Left ventricle myocardium inferior (tissue), 1 donor: ENCODE measurements around the gene TSPAN7. TPM values are rescaled to one million over a fixed set of nuclear protein-coding genes. Genes with fewer than 3 reads are reported as not detected.

Source experiments
- DNase-seq: peaks from one replicate; pipeline ENCODE4 v3.0.0-alpha.2; 2020
- H3K27ac ChIP-seq: fragments of 200-600 bp; replicated peaks from 2 replicates; pipeline ENCODE4 v1.8.0; 2021
- H3K27me3 ChIP-seq: fragments of 200-600 bp; 2 replicates; pipeline ENCODE4 v1.8.0; 2021; ENCODE audit warnings: low read depth
- H3K36me3 ChIP-seq: fragments of 200-600 bp; 2 replicates; pipeline ENCODE4 v1.8.0; 2021
- H3K4me1 ChIP-seq: fragments of 200-600 bp; 2 replicates; pipeline ENCODE4 v1.8.0; 2021
- H3K4me3 ChIP-seq: fragments of 200-600 bp; 2 replicates; pipeline ENCODE4 v1.8.0; 2021; ENCODE audit warnings: mild to moderate bottlenecking, moderate library complexity
- H3K9me3 ChIP-seq: fragments of 200-600 bp; replicated peaks from 2 replicates; pipeline ENCODE4 v1.8.0; 2021
- intact Hi-C: fragments of 100-400 bp; cut with micrococcal nuclease; formaldehyde crosslinking; loops from one replicate; pipeline ENCODE4 v1.11.0; 2022
- total RNA-seq: library from RNA; stranded (reverse); fragmentation: NEBNext Ultra II Directional; extraction: Animal tissue kit (Norgen Biotek cat#: 25700); gene quantifications from one replicate; pipeline ENCODE4 v1.2.1, GENCODE V29; 2021
- TF ChIP-seq, protein P1 (sequence below): fragments of 200-600 bp; IDR thresholded peaks from 2 replicates; pipeline ENCODE4 v1.8.0; 2021; ENCODE audit warnings: antibody characterized with exemption, mild to moderate bottlenecking, borderline replicate concordance
- donor health status: DM: no; HTN: yes; CAD: no; lungs with severe emphysema.

TSPAN7 gene
- total RNA-seq, 1 donor from 2014 or later, result 14.8 TPM

DNA sequence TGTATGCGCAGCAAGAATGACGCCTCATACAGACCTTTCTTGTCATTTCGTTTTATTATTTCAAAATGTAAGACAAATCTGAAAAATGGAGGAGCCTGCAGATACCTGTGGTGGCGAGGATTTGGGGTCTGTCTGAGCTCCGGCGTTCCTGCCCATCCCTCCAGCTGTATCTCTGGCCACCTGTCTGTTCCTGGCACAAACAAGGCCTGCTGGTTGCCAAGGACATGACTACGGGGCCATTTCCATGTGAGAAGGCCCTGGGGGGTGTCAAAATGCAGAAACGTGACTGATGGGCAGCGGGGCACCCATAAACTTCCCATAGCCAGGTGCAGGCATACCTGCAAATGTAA, 591 bp upstream of the TSPAN7 start:
- intact Hi-C loops, result no loop called here
- Histone ChIP-seq H3K4me3 (peak overlapping the region; percentile 71), H3K4me1 (peaks cover 6% of the 10 kb centered on the region), H3K27ac (peak overlapping the region; percentile 58), H3K27me3 (no peaks in the 10 kb centered on the region), H3K36me3 (no peaks in the 10 kb centered on the region), H3K9me3 (no peaks in the 10 kb centered on the region)
- TF ChIP-seq, protein P1, sequence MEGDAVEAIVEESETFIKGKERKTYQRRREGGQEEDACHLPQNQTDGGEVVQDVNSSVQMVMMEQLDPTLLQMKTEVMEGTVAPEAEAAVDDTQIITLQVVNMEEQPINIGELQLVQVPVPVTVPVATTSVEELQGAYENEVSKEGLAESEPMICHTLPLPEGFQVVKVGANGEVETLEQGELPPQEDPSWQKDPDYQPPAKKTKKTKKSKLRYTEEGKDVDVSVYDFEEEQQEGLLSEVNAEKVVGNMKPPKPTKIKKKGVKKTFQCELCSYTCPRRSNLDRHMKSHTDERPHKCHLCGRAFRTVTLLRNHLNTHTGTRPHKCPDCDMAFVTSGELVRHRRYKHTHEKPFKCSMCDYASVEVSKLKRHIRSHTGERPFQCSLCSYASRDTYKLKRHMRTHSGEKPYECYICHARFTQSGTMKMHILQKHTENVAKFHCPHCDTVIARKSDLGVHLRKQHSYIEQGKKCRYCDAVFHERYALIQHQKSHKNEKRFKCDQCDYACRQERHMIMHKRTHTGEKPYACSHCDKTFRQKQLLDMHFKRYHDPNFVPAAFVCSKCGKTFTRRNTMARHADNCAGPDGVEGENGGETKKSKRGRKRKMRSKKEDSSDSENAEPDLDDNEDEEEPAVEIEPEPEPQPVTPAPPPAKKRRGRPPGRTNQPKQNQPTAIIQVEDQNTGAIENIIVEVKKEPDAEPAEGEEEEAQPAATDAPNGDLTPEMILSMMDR, result no peak
- DNase-seq, result no peak

DNA sequence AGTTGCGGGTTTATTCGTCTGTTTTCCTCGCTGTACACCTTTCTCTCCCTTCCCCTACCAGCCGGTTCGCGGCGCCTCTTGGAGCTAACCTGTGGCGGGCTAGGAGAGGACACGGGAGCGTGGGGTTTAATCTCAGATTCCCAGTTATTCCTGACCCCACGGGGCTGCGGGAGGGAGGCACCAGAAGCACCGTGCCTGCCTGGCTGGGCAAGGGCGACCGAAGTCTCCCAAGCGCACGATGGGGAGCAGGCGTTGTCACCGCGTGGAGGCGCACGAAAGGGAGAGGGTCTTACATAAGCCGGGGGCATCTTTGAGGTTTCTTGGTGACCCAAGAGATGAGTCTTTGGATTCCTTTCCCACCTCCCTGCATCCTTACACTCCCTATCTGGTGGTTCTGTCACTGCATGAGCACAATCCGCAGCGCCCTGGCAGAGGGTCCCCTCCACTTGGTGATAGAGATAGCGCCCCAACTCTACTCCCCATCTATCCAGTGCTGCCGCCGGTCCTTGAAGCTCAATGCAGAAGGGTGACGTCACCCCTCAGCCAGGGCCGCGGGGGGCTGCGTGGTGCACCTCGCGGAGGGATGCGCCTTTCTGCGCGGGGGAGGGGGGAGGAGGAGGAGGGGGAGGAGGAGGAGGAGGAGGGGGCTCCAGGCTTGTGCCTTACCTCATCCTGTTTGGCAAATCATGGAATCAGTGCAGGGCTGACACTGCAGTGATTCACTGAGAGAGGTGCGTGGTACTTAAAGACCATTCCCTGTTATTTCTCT, 793 bp downstream of the TSPAN7 start:
- Histone ChIP-seq H3K4me3 (peak overlapping the region; percentile 71), H3K4me1 (peaks cover 6% of the 10 kb centered on the region), H3K27me3 (no peaks in the 10 kb centered on the region), H3K36me3 (no peaks in the 10 kb centered on the region), H3K27ac (peak overlapping the region; percentile 57), H3K9me3 (no peaks in the 10 kb centered on the region)
- DNase-seq, result peak; percentile 16
- TF ChIP-seq, protein P1, result no peak
- intact Hi-C loops, result no loop called here

DNA sequence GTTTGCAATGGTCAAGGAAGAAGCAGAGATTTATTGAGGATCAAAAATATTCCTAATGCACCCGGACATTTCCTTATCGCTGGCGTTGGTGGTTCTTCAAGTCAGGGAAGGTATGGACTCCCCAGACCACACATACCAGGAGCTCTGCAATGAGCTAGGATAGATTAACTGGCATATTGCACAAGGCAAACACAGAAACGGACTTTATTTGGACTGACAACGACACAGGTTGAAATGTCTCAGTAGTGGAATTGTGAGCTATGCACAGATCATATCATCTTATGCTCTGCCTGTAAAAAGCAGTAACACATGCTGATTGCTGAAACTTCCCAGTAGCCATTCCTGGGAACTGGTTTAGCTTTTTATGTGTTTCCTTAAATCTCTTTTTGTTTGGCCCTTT, 1.7 kb downstream of the TSPAN7 start:
- H3K4me3 ChIP-seq, result peak overlapping the region; percentile 71
- H3K4me1 ChIP-seq, result peaks cover 6% of the 10 kb centered on the region
- no peaks in the 10 kb centered on the region for H3K27me3 ChIP-seq
- H3K9me3 ChIP-seq, result no peaks in the 10 kb centered on the region
- TF ChIP-seq, protein P1, result no peak
- intact Hi-C loops, result no loop called here
- no peak for DNase-seq
- H3K36me3 ChIP-seq, result no peaks in the 10 kb centered on the region
- H3K27ac ChIP-seq, result peak overlapping the region; percentile 57

DNA sequence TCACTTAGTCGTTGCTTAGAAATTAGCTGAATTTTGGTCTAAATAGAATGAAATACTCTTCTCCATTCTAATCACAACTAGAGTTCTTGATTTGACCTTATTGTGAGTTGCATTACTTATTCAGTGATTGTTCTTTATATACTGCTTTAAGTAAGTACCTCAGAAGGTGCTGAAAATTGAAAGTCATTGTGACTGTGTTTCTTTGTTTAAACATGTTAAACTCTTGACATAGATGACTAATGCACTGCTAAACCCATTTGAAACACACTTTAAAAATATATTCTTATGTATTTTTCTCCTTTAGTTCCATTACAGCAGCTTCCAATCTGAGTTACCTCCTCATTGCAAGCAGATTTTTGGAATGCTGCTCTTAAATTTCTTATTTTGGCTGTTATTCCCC, 9.1 kb downstream of the TSPAN7 start:
- Histone ChIP-seq H3K4me3 (no peak overlapping the region), H3K4me1 (no peaks in the 10 kb centered on the region), H3K27ac (no peak overlapping the region), H3K27me3 (no peaks in the 10 kb centered on the region), H3K9me3 (no peaks in the 10 kb centered on the region), H3K36me3 (no peaks in the 10 kb centered on the region)
- intact Hi-C loops, result no loop called here
- no peak for DNase-seq
- TF ChIP-seq, protein P1, result no peak

DNA sequence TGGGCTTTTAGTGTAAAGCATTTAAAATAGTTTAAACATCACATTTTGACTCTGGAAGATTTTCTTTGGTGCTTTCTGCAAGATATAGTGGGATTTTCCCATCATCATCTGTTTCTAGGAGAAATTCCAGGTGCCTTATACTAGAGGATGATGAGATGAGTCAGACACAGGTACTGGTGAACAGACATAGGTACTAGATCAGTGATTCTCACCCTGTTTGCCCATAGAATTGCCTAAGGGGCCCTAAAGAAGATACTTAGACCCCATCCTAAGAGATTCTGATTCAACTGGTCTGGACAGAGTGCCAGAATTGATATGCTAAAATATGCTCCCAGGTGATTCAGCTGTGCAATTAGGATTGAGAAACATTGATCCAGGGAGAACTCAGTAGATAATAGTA, 9.7 kb downstream of the TSPAN7 start:
- Histone ChIP-seq H3K4me1 (no peaks in the 10 kb centered on the region), H3K9me3 (no peaks in the 10 kb centered on the region), H3K36me3 (no peaks in the 10 kb centered on the region), H3K27ac (no peak overlapping the region), H3K4me3 (no peak overlapping the region), H3K27me3 (no peaks in the 10 kb centered on the region)
- TF ChIP-seq, protein P1, result no peak
- DNase-seq, result no peak
- intact Hi-C loops, result no loop called here
